Measurements from ENCODE around the gene LMO7.

Gene LMO7

GRCh38 chr13:75881109-75881775 is 245.1 kb downstream of the LMO7 start:
- Histone ChIP-seq H3K4me1 (ENCODE audit: control insufficient read depth, insufficient read depth, low read length) (peaks cover under 1% of the 10 kb centered on the region), H3K27me3 (ENCODE audit: control insufficient read depth, insufficient read depth, low read length) (no peaks in the 10 kb centered on the region), H3K4me3 (ENCODE audit: low read depth, low read length) (no peak overlapping the region), H3K9ac (ENCODE audit: low read depth, low read length) (no peak overlapping the region), H3K9me3 (ENCODE audit: control insufficient read depth, insufficient read depth, low read length) (no peaks in the 10 kb centered on the region), H3K36me3 (ENCODE audit: control insufficient read depth, insufficient read depth, low read length) (no peaks in the 10 kb centered on the region)

GRCh38 chr13:75882261-75882660 is 246.1 kb downstream of the LMO7 start:
- no peaks in the 10 kb centered on the region for H3K36me3 ChIP-seq (ENCODE audit: control insufficient read depth, insufficient read depth, low read length)
- H3K27me3 ChIP-seq (ENCODE audit: control insufficient read depth, insufficient read depth, low read length): no peaks in the 10 kb centered on the region
- H3K4me1 ChIP-seq (ENCODE audit: control insufficient read depth, insufficient read depth, low read length): no peaks in the 10 kb centered on the region
- H3K9me3 ChIP-seq (ENCODE audit: control insufficient read depth, insufficient read depth, low read length): no peaks in the 10 kb centered on the region
- H3K4me3 ChIP-seq (ENCODE audit: low read depth, low read length): no peak overlapping the region
- no peak overlapping the region for H3K9ac ChIP-seq (ENCODE audit: low read depth, low read length)

GRCh38 chr13:75889427-75889826 is 253.3 kb downstream of the LMO7 start:
- Histone ChIP-seq H3K9ac (ENCODE audit: low read depth, low read length) (no peak overlapping the region), H3K36me3 (ENCODE audit: control insufficient read depth, insufficient read depth, low read length) (no peaks in the 10 kb centered on the region), H3K27me3 (ENCODE audit: control insufficient read depth, insufficient read depth, low read length) (no peaks in the 10 kb centered on the region), H3K9me3 (ENCODE audit: control insufficient read depth, insufficient read depth, low read length) (no peaks in the 10 kb centered on the region), H3K4me3 (ENCODE audit: low read depth, low read length) (no peak overlapping the region), H3K4me1 (ENCODE audit: control insufficient read depth, insufficient read depth, low read length) (peaks cover 7% of the 10 kb centered on the region)

- Histone ChIP-seq H3K9me3 (ENCODE audit: control insufficient read depth, insufficient read depth, low read length) (no peaks in the 10 kb centered on the region), H3K4me3 (ENCODE audit: low read depth, low read length) (no peak overlapping the region), H3K9ac (ENCODE audit: low read depth, low read length) (no peak overlapping the region), H3K36me3 (ENCODE audit: control insufficient read depth, insufficient read depth, low read length) (no peaks in the 10 kb centered on the region), H3K4me1 (ENCODE audit: control insufficient read depth, insufficient read depth, low read length) (peaks cover 7% of the 10 kb centered on the region), H3K27me3 (ENCODE audit: control insufficient read depth, insufficient read depth, low read length) (no peaks in the 10 kb centered on the region)
These were observed 259.0 kb downstream of the LMO7 start for GRCh38 chr13:75895168-75895567.

- H3K4me3 ChIP-seq (ENCODE audit: low read depth, low read length): no peak overlapping the region
- H3K4me1 ChIP-seq (ENCODE audit: control insufficient read depth, insufficient read depth, low read length): peaks cover 7% of the 10 kb centered on the region
- no peaks in the 10 kb centered on the region for H3K36me3 ChIP-seq (ENCODE audit: control insufficient read depth, insufficient read depth, low read length)
- no peaks in the 10 kb centered on the region for H3K9me3 ChIP-seq (ENCODE audit: control insufficient read depth, insufficient read depth, low read length)
- no peak overlapping the region for H3K9ac ChIP-seq (ENCODE audit: low read depth, low read length)
- H3K27me3 ChIP-seq (ENCODE audit: control insufficient read depth, insufficient read depth, low read length): no peaks in the 10 kb centered on the region
These were observed 260.1 kb downstream of the LMO7 start for GRCh38 chr13:75896271-75896670.

GRCh38 chr13:75897386-75897785 is 261.3 kb downstream of the LMO7 start:
- H3K4me3 ChIP-seq (ENCODE audit: low read depth, low read length): no peak overlapping the region

GRCh38 chr13:75901501-75901900 is 265.4 kb downstream of the LMO7 start:
- no peak overlapping the region for H3K9ac ChIP-seq (ENCODE audit: low read depth, low read length)
- no peaks in the 10 kb centered on the region for H3K36me3 ChIP-seq (ENCODE audit: control insufficient read depth, insufficient read depth, low read length)
- no peaks in the 10 kb centered on the region for H3K27me3 ChIP-seq (ENCODE audit: control insufficient read depth, insufficient read depth, low read length)
- H3K4me3 ChIP-seq (ENCODE audit: low read depth, low read length): no peak overlapping the region
- no peaks in the 10 kb centered on the region for H3K9me3 ChIP-seq (ENCODE audit: control insufficient read depth, insufficient read depth, low read length)
- no peaks in the 10 kb centered on the region for H3K4me1 ChIP-seq (ENCODE audit: control insufficient read depth, insufficient read depth, low read length)

More at GRCh38 chr13:75897386-75897785, 261.3 kb downstream of the LMO7 start:
- H3K27me3 ChIP-seq (ENCODE audit: control insufficient read depth, insufficient read depth, low read length): no peaks in the 10 kb centered on the region
- no peaks in the 10 kb centered on the region for H3K36me3 ChIP-seq (ENCODE audit: control insufficient read depth, insufficient read depth, low read length)
- no peak overlapping the region for H3K9ac ChIP-seq (ENCODE audit: low read depth, low read length)
- H3K4me1 ChIP-seq (ENCODE audit: control insufficient read depth, insufficient read depth, low read length): no peaks in the 10 kb centered on the region
- H3K9me3 ChIP-seq (ENCODE audit: control insufficient read depth, insufficient read depth, low read length): no peaks in the 10 kb centered on the region

- Histone ChIP-seq H3K4me3 (ENCODE audit: low read depth, low read length) (no peak overlapping the region), H3K9ac (ENCODE audit: low read depth, low read length) (no peak overlapping the region), H3K36me3 (ENCODE audit: control insufficient read depth, insufficient read depth, low read length) (no peaks in the 10 kb centered on the region), H3K4me1 (ENCODE audit: control insufficient read depth, insufficient read depth, low read length) (no peaks in the 10 kb centered on the region), H3K9me3 (ENCODE audit: control insufficient read depth, insufficient read depth, low read length) (no peaks in the 10 kb centered on the region), H3K27me3 (ENCODE audit: control insufficient read depth, insufficient read depth, low read length) (no peaks in the 10 kb centered on the region)
These were observed 266.3 kb downstream of the LMO7 start for GRCh38 chr13:75902166-75903104.

- H3K9me3 ChIP-seq (ENCODE audit: control insufficient read depth, insufficient read depth, low read length): no peaks in the 10 kb centered on the region
- no peaks in the 10 kb centered on the region for H3K4me1 ChIP-seq (ENCODE audit: control insufficient read depth, insufficient read depth, low read length)
- H3K4me3 ChIP-seq (ENCODE audit: low read depth, low read length): no peak overlapping the region
- no peaks in the 10 kb centered on the region for H3K27me3 ChIP-seq (ENCODE audit: control insufficient read depth, insufficient read depth, low read length)
- H3K36me3 ChIP-seq (ENCODE audit: control insufficient read depth, insufficient read depth, low read length): no peaks in the 10 kb centered on the region
- H3K9ac ChIP-seq (ENCODE audit: low read depth, low read length): no peak overlapping the region
These were observed 267.9 kb downstream of the LMO7 start for GRCh38 chr13:75904012-75904411.

- Histone ChIP-seq H3K36me3 (ENCODE audit: control insufficient read depth, insufficient read depth, low read length) (no peaks in the 10 kb centered on the region), H3K4me3 (ENCODE audit: low read depth, low read length) (no peak overlapping the region), H3K4me1 (ENCODE audit: control insufficient read depth, insufficient read depth, low read length) (no peaks in the 10 kb centered on the region), H3K9me3 (ENCODE audit: control insufficient read depth, insufficient read depth, low read length) (no peaks in the 10 kb centered on the region), H3K9ac (ENCODE audit: low read depth, low read length) (no peak overlapping the region), H3K27me3 (ENCODE audit: control insufficient read depth, insufficient read depth, low read length) (no peaks in the 10 kb centered on the region)
These were observed 270.2 kb downstream of the LMO7 start for GRCh38 chr13:75906315-75906714.

- Histone ChIP-seq H3K4me1 (ENCODE audit: control insufficient read depth, insufficient read depth, low read length) (no peaks in the 10 kb centered on the region), H3K36me3 (ENCODE audit: control insufficient read depth, insufficient read depth, low read length) (no peaks in the 10 kb centered on the region), H3K9ac (ENCODE audit: low read depth, low read length) (no peak overlapping the region), H3K9me3 (ENCODE audit: control insufficient read depth, insufficient read depth, low read length) (no peaks in the 10 kb centered on the region), H3K4me3 (ENCODE audit: low read depth, low read length) (no peak overlapping the region), H3K27me3 (ENCODE audit: control insufficient read depth, insufficient read depth, low read length) (no peaks in the 10 kb centered on the region)
These were observed 270.9 kb downstream of the LMO7 start for GRCh38 chr13:75907044-75907443.

GRCh38 chr13:75908141-75908540 is 272.0 kb downstream of the LMO7 start:
- H3K36me3 ChIP-seq (ENCODE audit: control insufficient read depth, insufficient read depth, low read length): no peaks in the 10 kb centered on the region
- no peaks in the 10 kb centered on the region for H3K9me3 ChIP-seq (ENCODE audit: control insufficient read depth, insufficient read depth, low read length)
- no peaks in the 10 kb centered on the region for H3K4me1 ChIP-seq (ENCODE audit: control insufficient read depth, insufficient read depth, low read length)
- H3K27me3 ChIP-seq (ENCODE audit: control insufficient read depth, insufficient read depth, low read length): no peaks in the 10 kb centered on the region
- no peak overlapping the region for H3K9ac ChIP-seq (ENCODE audit: low read depth, low read length)
- no peak overlapping the region for H3K4me3 ChIP-seq (ENCODE audit: low read depth, low read length)

All from iPS-15b (cell line).